PC-9 (cell line): Measurements from ENCODE around the gene PPM1J.

Experiments
- CTCF ChIP-seq: fragments of 200-600 bp; sonication (generic); conservative IDR thresholded peaks from 2 replicates; pipeline ENCODE4 v1.6.1; 2017; ENCODE audit warnings: mixed run types, antibody characterized with exemption, mild to moderate bottlenecking, moderate library complexity
- EZH2 ChIP-seq: fragments of 200-600 bp; sonication (generic); IDR thresholded peaks from 2 replicates; pipeline ENCODE4 v1.8.0; 2017; ENCODE audit warnings: antibody characterized with exemption, low read depth

- TF ChIP-seq CTCF (no peak), EZH2 (no peak)
Measured at GRCh38 chr1:112712701-112713128, 2.4 kb downstream of the PPM1J start.
